Measurements from ENCODE around the gene CLN3.
"Not testable (repeated sequence)": the region's sequence is repeated elsewhere in the genome, so short reads cannot be mapped to it uniquely, and the experiment has no call there.

CLN3 gene

GRCh38 chr16:28478506-28479180, 13.2 kb downstream of the CLN3 start:
- Histone ChIP-seq H3K27ac (replicated peaks) (peak overlapping the region; percentile 40), H3K4me3 (replicated peaks; ENCODE audit: insufficient read depth, low read length) (no peak overlapping the region), H3K27me3 (ENCODE audit: insufficient read depth, poor library complexity, severe bottlenecking) (no peaks in the 10 kb centered on the region)
- DNase-seq (ENCODE audit: low read depth in 1 of 2, low spot score in 1 of 2), result peak; percentile 38 to 72
- TF ChIP-seq SPI1 (IDR thresholded peaks at IDR 0.05; ENCODE audit: borderline replicate concordance, low read depth) (no peak), GABPA (IDR thresholded peaks at IDR 0.05; ENCODE audit: low read depth) (no peak), POLR2AphosphoS5 (IDR thresholded peaks at IDR 0.05; ENCODE audit: low read depth) (no peak)
- TF ChIP-seq, protein P1, sequence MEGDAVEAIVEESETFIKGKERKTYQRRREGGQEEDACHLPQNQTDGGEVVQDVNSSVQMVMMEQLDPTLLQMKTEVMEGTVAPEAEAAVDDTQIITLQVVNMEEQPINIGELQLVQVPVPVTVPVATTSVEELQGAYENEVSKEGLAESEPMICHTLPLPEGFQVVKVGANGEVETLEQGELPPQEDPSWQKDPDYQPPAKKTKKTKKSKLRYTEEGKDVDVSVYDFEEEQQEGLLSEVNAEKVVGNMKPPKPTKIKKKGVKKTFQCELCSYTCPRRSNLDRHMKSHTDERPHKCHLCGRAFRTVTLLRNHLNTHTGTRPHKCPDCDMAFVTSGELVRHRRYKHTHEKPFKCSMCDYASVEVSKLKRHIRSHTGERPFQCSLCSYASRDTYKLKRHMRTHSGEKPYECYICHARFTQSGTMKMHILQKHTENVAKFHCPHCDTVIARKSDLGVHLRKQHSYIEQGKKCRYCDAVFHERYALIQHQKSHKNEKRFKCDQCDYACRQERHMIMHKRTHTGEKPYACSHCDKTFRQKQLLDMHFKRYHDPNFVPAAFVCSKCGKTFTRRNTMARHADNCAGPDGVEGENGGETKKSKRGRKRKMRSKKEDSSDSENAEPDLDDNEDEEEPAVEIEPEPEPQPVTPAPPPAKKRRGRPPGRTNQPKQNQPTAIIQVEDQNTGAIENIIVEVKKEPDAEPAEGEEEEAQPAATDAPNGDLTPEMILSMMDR (IDR thresholded peaks at IDR 0.05; ENCODE audit: insufficient read depth, low read length), result no peak
- TF ChIP-seq, protein P2, sequence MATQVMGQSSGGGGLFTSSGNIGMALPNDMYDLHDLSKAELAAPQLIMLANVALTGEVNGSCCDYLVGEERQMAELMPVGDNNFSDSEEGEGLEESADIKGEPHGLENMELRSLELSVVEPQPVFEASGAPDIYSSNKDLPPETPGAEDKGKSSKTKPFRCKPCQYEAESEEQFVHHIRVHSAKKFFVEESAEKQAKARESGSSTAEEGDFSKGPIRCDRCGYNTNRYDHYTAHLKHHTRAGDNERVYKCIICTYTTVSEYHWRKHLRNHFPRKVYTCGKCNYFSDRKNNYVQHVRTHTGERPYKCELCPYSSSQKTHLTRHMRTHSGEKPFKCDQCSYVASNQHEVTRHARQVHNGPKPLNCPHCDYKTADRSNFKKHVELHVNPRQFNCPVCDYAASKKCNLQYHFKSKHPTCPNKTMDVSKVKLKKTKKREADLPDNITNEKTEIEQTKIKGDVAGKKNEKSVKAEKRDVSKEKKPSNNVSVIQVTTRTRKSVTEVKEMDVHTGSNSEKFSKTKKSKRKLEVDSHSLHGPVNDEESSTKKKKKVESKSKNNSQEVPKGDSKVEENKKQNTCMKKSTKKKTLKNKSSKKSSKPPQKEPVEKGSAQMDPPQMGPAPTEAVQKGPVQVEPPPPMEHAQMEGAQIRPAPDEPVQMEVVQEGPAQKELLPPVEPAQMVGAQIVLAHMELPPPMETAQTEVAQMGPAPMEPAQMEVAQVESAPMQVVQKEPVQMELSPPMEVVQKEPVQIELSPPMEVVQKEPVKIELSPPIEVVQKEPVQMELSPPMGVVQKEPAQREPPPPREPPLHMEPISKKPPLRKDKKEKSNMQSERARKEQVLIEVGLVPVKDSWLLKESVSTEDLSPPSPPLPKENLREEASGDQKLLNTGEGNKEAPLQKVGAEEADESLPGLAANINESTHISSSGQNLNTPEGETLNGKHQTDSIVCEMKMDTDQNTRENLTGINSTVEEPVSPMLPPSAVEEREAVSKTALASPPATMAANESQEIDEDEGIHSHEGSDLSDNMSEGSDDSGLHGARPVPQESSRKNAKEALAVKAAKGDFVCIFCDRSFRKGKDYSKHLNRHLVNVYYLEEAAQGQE (IDR thresholded peaks at IDR 0.05; ENCODE audit: insufficient replicate concordance, low read depth), result no peak

GRCh38 chr16:28477311-28477920, 14.5 kb downstream of the CLN3 start:
- no peak for TF ChIP-seq POLR2AphosphoS5 (IDR thresholded peaks at IDR 0.05; ENCODE audit: low read depth)
- no peak for DNase-seq (ENCODE audit: low read depth in 1 of 2, low spot score in 1 of 2)
- H3K27ac ChIP-seq (replicated peaks), result no peak overlapping the region
- H3K4me3 ChIP-seq (replicated peaks; ENCODE audit: insufficient read depth, low read length), result no peak overlapping the region
- no peaks in the 10 kb centered on the region for H3K27me3 ChIP-seq (ENCODE audit: insufficient read depth, poor library complexity, severe bottlenecking)

- H3K27ac ChIP-seq (replicated peaks), result no peak overlapping the region
- no peak overlapping the region for H3K4me3 ChIP-seq (replicated peaks; ENCODE audit: insufficient read depth, low read length)
- H3K27me3 ChIP-seq (ENCODE audit: insufficient read depth, poor library complexity, severe bottlenecking), result no peaks in the 10 kb centered on the region
- no peak for DNase-seq (ENCODE audit: low read depth in 1 of 2, low spot score in 1 of 2)
- TF ChIP-seq, protein P2 (IDR thresholded peaks at IDR 0.05; ENCODE audit: insufficient replicate concordance, low read depth), result no peak
- TF ChIP-seq GABPA (IDR thresholded peaks at IDR 0.05; ENCODE audit: low read depth), result no peak
- TF ChIP-seq, protein P1 (IDR thresholded peaks at IDR 0.05; ENCODE audit: insufficient read depth, low read length), result no peak
- no peak for TF ChIP-seq SPI1 (IDR thresholded peaks at IDR 0.05; ENCODE audit: borderline replicate concordance, low read depth)
- TF ChIP-seq POLR2AphosphoS5 (IDR thresholded peaks at IDR 0.05; ENCODE audit: low read depth), result no peak
Measured at GRCh38 chr16:28475221-28475620, 16.7 kb downstream of the CLN3 start.

DNA sequence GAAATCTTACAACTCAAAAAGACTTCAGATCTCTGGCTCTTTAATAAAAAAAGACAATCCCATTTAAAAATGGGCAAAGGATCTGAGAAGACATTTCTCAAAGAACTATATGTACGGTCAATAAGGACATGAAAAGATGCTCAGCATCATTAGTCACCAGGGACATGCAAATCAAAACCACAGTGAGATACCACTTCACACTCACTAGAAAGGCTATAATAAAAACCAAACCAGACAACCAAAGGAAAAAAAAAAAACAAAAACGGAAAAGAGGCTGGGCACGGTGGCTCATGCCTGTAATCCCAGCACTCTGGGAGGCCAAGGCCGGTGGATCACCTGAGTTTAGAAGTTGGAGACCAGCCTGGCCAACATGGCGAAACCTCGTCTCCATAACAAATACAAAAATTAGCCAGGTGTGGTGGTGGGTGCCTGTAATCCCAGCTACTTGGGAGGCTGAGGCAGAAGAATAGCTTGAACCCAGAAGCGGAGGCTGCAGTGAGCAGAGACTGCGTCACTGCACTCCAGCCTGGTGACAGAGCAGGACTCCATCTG, 18.1 kb downstream of the CLN3 start:
- TF ChIP-seq SPI1 (IDR thresholded peaks at IDR 0.05; ENCODE audit: borderline replicate concordance, low read depth), result no peak
- TF ChIP-seq, protein P1 (IDR thresholded peaks at IDR 0.05; ENCODE audit: insufficient read depth, low read length), result no peak
- TF ChIP-seq, protein P2 (IDR thresholded peaks at IDR 0.05; ENCODE audit: insufficient replicate concordance, low read depth), result no peak
- no peak for TF ChIP-seq GABPA (IDR thresholded peaks at IDR 0.05; ENCODE audit: low read depth)
- Histone ChIP-seq H3K4me3 (replicated peaks; ENCODE audit: insufficient read depth, low read length) (no peak overlapping the region), H3K27me3 (ENCODE audit: insufficient read depth, poor library complexity, severe bottlenecking) (no peaks in the 10 kb centered on the region), H3K27ac (replicated peaks) (no peak overlapping the region)
- no peak for DNase-seq (ENCODE audit: low read depth in 1 of 2, low spot score in 1 of 2)

- not testable (repeated sequence) for H3K27me3 ChIP-seq (ENCODE audit: insufficient read depth, poor library complexity, severe bottlenecking); H3K4me3 ChIP-seq (replicated peaks; ENCODE audit: insufficient read depth, low read length); DNase-seq (ENCODE audit: low read depth in 1 of 2, low spot score in 1 of 2); H3K27ac ChIP-seq (replicated peaks)
Measured at GRCh38 chr16:28447081-28447480, 44.8 kb downstream of the CLN3 start.

Measured in HL-60 (cell line).